ENCODE data around the gene ZNF445.

Gene ZNF445

DNA sequence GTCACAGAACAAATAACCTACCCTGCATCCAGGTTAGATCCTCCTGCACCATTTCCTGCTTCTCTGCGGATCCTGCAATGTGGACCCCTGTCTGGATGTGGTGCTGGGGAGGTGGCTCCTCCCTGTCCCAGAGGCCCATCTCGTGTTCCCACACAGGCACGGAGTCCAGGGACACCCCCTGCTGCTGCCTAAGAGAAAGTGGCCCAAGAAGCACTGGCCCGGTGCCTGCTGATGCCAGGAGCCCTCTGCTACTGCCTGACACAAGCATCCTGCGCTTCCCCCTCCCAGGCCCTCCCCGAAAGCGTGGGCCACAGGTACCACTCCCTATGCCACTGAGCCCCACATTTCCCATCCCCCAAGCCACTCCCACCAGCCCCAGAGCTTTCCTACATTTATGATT lies 48.6 kb downstream of the ZNF445 start:
- TF ChIP-seq GABPA (IDR thresholded peaks at IDR 0.05; ENCODE audit: low read depth) (no peak), POLR2AphosphoS5 (IDR thresholded peaks at IDR 0.05; ENCODE audit: low read depth) (no peak), SPI1 (IDR thresholded peaks at IDR 0.05; ENCODE audit: borderline replicate concordance, low read depth) (no peak)
- TF ChIP-seq, protein P1, sequence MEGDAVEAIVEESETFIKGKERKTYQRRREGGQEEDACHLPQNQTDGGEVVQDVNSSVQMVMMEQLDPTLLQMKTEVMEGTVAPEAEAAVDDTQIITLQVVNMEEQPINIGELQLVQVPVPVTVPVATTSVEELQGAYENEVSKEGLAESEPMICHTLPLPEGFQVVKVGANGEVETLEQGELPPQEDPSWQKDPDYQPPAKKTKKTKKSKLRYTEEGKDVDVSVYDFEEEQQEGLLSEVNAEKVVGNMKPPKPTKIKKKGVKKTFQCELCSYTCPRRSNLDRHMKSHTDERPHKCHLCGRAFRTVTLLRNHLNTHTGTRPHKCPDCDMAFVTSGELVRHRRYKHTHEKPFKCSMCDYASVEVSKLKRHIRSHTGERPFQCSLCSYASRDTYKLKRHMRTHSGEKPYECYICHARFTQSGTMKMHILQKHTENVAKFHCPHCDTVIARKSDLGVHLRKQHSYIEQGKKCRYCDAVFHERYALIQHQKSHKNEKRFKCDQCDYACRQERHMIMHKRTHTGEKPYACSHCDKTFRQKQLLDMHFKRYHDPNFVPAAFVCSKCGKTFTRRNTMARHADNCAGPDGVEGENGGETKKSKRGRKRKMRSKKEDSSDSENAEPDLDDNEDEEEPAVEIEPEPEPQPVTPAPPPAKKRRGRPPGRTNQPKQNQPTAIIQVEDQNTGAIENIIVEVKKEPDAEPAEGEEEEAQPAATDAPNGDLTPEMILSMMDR (IDR thresholded peaks at IDR 0.05; ENCODE audit: insufficient read depth, low read length): no peak
- TF ChIP-seq, protein P2, sequence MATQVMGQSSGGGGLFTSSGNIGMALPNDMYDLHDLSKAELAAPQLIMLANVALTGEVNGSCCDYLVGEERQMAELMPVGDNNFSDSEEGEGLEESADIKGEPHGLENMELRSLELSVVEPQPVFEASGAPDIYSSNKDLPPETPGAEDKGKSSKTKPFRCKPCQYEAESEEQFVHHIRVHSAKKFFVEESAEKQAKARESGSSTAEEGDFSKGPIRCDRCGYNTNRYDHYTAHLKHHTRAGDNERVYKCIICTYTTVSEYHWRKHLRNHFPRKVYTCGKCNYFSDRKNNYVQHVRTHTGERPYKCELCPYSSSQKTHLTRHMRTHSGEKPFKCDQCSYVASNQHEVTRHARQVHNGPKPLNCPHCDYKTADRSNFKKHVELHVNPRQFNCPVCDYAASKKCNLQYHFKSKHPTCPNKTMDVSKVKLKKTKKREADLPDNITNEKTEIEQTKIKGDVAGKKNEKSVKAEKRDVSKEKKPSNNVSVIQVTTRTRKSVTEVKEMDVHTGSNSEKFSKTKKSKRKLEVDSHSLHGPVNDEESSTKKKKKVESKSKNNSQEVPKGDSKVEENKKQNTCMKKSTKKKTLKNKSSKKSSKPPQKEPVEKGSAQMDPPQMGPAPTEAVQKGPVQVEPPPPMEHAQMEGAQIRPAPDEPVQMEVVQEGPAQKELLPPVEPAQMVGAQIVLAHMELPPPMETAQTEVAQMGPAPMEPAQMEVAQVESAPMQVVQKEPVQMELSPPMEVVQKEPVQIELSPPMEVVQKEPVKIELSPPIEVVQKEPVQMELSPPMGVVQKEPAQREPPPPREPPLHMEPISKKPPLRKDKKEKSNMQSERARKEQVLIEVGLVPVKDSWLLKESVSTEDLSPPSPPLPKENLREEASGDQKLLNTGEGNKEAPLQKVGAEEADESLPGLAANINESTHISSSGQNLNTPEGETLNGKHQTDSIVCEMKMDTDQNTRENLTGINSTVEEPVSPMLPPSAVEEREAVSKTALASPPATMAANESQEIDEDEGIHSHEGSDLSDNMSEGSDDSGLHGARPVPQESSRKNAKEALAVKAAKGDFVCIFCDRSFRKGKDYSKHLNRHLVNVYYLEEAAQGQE (IDR thresholded peaks at IDR 0.05; ENCODE audit: insufficient replicate concordance, low read depth): no peak
- no peaks in the 10 kb centered on the region for H3K27me3 ChIP-seq (ENCODE audit: insufficient read depth, poor library complexity, severe bottlenecking)
- no peak for DNase-seq (ENCODE audit: low read depth in 1 of 2, low spot score in 1 of 2)

DNA sequence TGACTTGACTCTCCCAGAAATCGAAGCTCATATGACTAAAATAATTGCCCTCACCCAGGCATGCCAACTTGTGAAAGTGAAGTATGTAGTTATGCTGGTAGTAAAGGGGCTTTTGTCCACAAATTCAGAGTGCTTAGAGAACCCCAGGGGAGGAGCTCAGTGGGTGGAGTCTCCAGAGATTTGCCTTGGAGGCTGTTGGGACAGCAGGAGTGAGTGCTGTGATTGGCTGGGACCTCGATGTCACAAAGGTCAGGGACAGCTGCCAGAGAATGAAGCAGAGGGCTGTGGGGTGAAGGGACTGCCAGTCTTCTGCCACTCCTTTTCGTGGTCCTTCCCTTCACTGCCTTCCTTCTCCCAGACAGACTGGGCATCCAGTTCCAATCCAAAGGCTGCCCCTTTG lies 49.8 kb downstream of the ZNF445 start:
- TF ChIP-seq SPI1 (IDR thresholded peaks at IDR 0.05; ENCODE audit: borderline replicate concordance, low read depth) (no peak), GABPA (IDR thresholded peaks at IDR 0.05; ENCODE audit: low read depth) (no peak), POLR2AphosphoS5 (IDR thresholded peaks at IDR 0.05; ENCODE audit: low read depth) (no peak)
- TF ChIP-seq, protein P1 (IDR thresholded peaks at IDR 0.05; ENCODE audit: insufficient read depth, low read length): no peak
- TF ChIP-seq, protein P2 (IDR thresholded peaks at IDR 0.05; ENCODE audit: insufficient replicate concordance, low read depth): no peak
- H3K27ac ChIP-seq (replicated peaks): no peak overlapping the region
- H3K4me3 ChIP-seq (replicated peaks; ENCODE audit: insufficient read depth, low read length): no peak overlapping the region
- no peak for DNase-seq (ENCODE audit: low read depth in 1 of 2, low spot score in 1 of 2)
- H3K27me3 ChIP-seq (ENCODE audit: insufficient read depth, poor library complexity, severe bottlenecking): no peaks in the 10 kb centered on the region

More for the DNA sequence above, 48.6 kb downstream of the ZNF445 start:
- no peak overlapping the region for H3K27ac ChIP-seq (replicated peaks)
- H3K4me3 ChIP-seq (replicated peaks; ENCODE audit: insufficient read depth, low read length): no peak overlapping the region

DNA sequence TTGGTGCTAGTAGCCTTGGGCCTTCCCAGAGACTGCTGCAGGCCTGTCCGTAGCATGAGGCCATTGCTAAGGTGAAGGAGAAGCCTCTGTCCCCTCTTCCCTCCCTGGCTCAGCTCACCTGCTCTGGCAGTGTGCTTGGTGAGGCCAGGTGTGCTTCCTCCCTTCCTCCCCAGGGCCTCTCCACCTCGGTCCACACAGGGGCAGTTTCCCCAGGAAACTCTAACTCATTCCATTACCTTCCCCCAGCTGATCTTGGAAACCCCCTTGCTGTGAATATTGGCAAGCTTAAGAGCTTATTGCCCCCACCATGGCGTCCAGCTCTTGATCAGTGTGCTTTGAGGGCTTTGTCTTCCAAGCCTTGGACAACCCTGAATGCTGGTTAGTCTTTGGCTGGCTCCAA lies 52.7 kb downstream of the ZNF445 start:
- H3K27me3 ChIP-seq (ENCODE audit: insufficient read depth, poor library complexity, severe bottlenecking): no peaks in the 10 kb centered on the region
- H3K4me3 ChIP-seq (replicated peaks; ENCODE audit: insufficient read depth, low read length): no peak overlapping the region
- DNase-seq (ENCODE audit: low read depth in 1 of 2, low spot score in 1 of 2): no peak
- TF ChIP-seq SPI1 (IDR thresholded peaks at IDR 0.05; ENCODE audit: borderline replicate concordance, low read depth) (no peak), POLR2AphosphoS5 (IDR thresholded peaks at IDR 0.05; ENCODE audit: low read depth) (no peak), GABPA (IDR thresholded peaks at IDR 0.05; ENCODE audit: low read depth) (no peak)
- TF ChIP-seq, protein P1 (IDR thresholded peaks at IDR 0.05; ENCODE audit: insufficient read depth, low read length): no peak
- TF ChIP-seq, protein P2 (IDR thresholded peaks at IDR 0.05; ENCODE audit: insufficient replicate concordance, low read depth): no peak
- H3K27ac ChIP-seq (replicated peaks): no peak overlapping the region
